ENCODE results near the gene ZNF785. TPM values are rescaled to one million over a fixed set of nuclear protein-coding genes. Genes with fewer than 3 reads are reported as not detected.
"Not testable (repeated sequence)": the region's sequence is repeated elsewhere in the genome, so short reads cannot be mapped to it uniquely, and the experiment has no call there.

Gene ZNF785
- total RNA-seq, 1 experiment from 2014 or later, result 12.8 TPM

DNA sequence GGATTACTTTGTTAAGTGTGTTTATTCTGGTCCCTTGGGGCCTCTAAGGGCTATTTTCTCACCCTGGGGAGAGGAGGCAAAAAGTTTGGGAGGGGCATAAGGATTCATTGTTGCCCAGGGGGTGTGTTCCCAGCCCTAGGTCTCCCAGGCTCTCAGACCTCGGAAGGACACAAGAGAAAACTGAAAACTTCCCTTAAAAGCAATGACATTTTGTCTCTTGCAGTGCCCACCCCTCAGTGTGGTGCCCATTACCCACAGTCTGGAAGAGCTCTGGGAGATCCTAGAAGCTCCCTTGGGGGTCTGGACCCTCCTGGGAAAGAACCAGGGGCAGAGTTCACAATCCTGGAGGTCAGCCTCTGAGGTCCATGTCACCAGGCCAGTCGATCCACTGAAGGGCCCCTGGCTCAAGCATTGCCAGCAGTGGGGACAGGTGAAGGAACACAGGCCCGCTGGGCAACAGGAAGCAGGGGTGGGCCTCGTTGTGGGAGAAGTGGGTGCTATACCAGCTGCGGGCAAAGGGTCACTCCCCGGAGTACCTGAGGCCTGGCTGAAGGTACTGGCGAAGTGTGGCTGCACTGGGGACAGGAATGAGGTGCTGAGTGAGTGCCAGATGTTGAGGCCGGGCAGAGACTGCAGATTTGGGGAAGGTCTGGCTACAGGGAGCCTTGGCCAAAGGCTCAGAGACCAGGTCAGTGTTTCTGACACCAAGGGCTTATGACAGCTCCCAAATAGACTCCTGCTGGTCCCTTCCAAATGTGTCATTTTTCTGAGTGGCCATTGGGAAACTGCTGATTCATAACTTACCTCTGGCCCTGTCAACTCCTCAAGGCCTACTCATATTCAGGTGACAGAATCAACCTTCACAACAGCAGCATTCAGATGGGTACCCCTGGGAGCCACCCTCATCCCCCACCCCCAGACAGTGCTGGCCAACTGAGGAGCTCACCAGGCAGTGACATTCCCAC lies 46.2 kb downstream of the ZNF785 start:
- CTCF ChIA-PET, result interaction anchor here (0.6 to 1.7 kb wide), 2 partner anchors 78 to 90 kb away, joined by 3 to 7 read pairs; no protein-coding TSS in a partner anchor
- Mint-ChIP-seq H3K9me3 (ENCODE audit: unreplicated experiment) (no peaks in the 10 kb centered on the region), H3K4me1 (ENCODE audit: insufficient read depth, unreplicated experiment) (peaks cover 6% of the 10 kb centered on the region), H3K27ac (ENCODE audit: low read depth, unreplicated experiment) (no peak overlapping the region), H3K27me3 (ENCODE audit: insufficient read depth, unreplicated experiment) (no peaks in the 10 kb centered on the region), H3K36me3 (ENCODE audit: insufficient read depth, unreplicated experiment) (peaks cover 18% of the 10 kb centered on the region), H3K4me3 (ENCODE audit: unreplicated experiment) (no peak overlapping the region)
- no peak for DNase-seq (ENCODE audit: unreplicated experiment)
- intact Hi-C loops (cut with micrococcal nuclease), result no loop called here
- TF ChIP-seq, protein P1, sequence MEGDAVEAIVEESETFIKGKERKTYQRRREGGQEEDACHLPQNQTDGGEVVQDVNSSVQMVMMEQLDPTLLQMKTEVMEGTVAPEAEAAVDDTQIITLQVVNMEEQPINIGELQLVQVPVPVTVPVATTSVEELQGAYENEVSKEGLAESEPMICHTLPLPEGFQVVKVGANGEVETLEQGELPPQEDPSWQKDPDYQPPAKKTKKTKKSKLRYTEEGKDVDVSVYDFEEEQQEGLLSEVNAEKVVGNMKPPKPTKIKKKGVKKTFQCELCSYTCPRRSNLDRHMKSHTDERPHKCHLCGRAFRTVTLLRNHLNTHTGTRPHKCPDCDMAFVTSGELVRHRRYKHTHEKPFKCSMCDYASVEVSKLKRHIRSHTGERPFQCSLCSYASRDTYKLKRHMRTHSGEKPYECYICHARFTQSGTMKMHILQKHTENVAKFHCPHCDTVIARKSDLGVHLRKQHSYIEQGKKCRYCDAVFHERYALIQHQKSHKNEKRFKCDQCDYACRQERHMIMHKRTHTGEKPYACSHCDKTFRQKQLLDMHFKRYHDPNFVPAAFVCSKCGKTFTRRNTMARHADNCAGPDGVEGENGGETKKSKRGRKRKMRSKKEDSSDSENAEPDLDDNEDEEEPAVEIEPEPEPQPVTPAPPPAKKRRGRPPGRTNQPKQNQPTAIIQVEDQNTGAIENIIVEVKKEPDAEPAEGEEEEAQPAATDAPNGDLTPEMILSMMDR (IDR thresholded peaks at IDR 0.05; ENCODE audit: unreplicated experiment), result no peak
- BruUV-seq (replicated peaks), result no TSS peak
- POLR2A ChIA-PET, result interaction anchor here (1.1 kb wide), 1 partner anchor 11 kb away, joined by 4 read pairs; no protein-coding TSS in a partner anchor

DNA sequence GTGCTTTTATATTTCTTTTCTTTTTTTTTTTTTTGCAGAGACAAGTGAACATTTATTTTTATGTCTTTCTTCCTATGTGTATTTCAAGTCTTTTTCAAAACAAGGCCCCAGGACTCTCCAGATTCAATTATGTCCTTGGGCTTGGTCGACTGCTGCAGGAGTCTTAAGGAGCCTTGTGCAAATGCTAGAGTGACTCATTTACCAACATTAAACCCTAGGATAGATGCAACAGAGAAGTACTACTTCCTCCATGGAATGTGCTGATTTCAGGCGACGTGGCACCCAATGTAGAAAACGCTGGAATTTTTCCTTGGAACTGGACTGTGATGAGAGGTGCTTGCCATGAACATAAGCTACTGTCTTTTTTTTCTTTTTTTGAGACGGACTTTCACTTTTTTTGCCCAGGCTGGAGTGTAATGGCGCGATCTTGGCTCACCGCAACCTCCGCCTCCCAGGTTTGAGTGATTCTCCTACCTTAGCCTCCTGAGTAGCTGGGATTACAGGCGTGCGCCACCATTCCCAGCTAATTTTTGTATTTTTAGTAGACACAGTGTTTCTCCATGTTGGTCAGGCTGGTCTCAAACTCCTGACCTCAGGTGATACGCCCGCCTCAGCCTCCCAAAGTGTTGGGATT lies 49.0 kb downstream of the ZNF785 start:
- ChIA-PET POLR2A (interaction anchor here (0.8 to 3.5 kb wide), 10 partner anchors 10 to 166 kb away, joined by 3 to 104 read pairs (median 14); partner anchors contain the start of genes DCTPP1, TBC1D10B, ZNF688 and ZNF764), CTCF (interaction anchor here (0.7 to 3.4 kb wide), 12 partner anchors 7 to 494 kb away, joined by 3 to 28 read pairs (median 5); partner anchors contain the start of genes DCTPP1, ZNF764 and ZNF785)
- H3K4me1 Mint-ChIP-seq (ENCODE audit: insufficient read depth, unreplicated experiment); DNase-seq (ENCODE audit: unreplicated experiment); BruUV-seq (replicated peaks); H3K27me3 Mint-ChIP-seq (ENCODE audit: insufficient read depth, unreplicated experiment); intact Hi-C loops (cut with micrococcal nuclease); H3K9me3 Mint-ChIP-seq (ENCODE audit: unreplicated experiment): not testable (repeated sequence)
- Mint-ChIP-seq H3K4me3 (ENCODE audit: unreplicated experiment) (peak overlapping the region; percentile 91), H3K36me3 (ENCODE audit: insufficient read depth, unreplicated experiment) (peaks cover 20% of the 10 kb centered on the region), H3K27ac (ENCODE audit: low read depth, unreplicated experiment) (peak overlapping the region; percentile 95)

DNA sequence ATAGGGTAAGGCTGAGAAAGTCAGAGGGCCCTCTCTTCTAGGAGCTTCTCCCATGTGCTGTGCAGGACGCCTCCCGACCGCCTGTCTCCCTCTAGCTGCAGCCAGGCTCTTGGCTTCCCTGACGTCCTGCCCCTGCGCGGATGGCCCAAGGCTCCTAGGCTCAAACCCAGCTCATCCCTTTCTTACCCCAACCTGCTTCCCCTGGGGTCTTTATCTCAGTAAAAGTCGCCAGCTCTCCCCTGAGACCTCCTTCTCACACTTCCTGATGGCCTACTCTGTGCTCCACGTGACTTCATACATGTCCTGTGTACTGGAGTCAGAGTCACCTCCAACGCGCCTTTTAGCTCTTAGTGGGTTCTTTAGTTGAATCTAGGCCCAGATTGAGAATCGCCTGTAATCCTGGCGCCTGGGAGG lies 49.7 kb downstream of the ZNF785 start:
- no TSS peak for BruUV-seq (replicated peaks)
- peaks cover 6% of the 10 kb centered on the region for H3K4me1 Mint-ChIP-seq (ENCODE audit: insufficient read depth, unreplicated experiment)
- no peaks in the 10 kb centered on the region for H3K9me3 Mint-ChIP-seq (ENCODE audit: unreplicated experiment)
- H3K27me3 Mint-ChIP-seq (ENCODE audit: insufficient read depth, unreplicated experiment), result no peaks in the 10 kb centered on the region
- intact Hi-C loops (cut with micrococcal nuclease), result loop anchor here (1.0 to 2.0 kb wide), 4 partner anchors 23 to 63 kb away; partner anchors contain the start of genes ZNF688, ZNF764 and ZNF785
- ChIA-PET POLR2A (interaction anchor here (0.6 to 3.5 kb wide), 26 partner anchors 9 to 500 kb away, joined by 3 to 104 read pairs (median 6); partner anchors contain the start of genes DCTPP1, FBRS, SEPHS2 and ZNF688), CTCF (interaction anchor here (0.6 to 3.4 kb wide), 21 partner anchors 8 to 493 kb away, joined by 3 to 28 read pairs (median 5); partner anchors contain the start of genes DCTPP1, ZNF764 and ZNF785)
- TF ChIP-seq, protein P1 (IDR thresholded peaks at IDR 0.05; ENCODE audit: unreplicated experiment), result peak; percentile 17
- H3K36me3 Mint-ChIP-seq (ENCODE audit: insufficient read depth, unreplicated experiment), result peaks cover 27% of the 10 kb centered on the region
- H3K27ac Mint-ChIP-seq (ENCODE audit: low read depth, unreplicated experiment), result peak overlapping the region; percentile 95
- H3K4me3 Mint-ChIP-seq (ENCODE audit: unreplicated experiment), result peak overlapping the region; percentile 91
- peak; percentile 49 for DNase-seq (ENCODE audit: unreplicated experiment)

DNA sequence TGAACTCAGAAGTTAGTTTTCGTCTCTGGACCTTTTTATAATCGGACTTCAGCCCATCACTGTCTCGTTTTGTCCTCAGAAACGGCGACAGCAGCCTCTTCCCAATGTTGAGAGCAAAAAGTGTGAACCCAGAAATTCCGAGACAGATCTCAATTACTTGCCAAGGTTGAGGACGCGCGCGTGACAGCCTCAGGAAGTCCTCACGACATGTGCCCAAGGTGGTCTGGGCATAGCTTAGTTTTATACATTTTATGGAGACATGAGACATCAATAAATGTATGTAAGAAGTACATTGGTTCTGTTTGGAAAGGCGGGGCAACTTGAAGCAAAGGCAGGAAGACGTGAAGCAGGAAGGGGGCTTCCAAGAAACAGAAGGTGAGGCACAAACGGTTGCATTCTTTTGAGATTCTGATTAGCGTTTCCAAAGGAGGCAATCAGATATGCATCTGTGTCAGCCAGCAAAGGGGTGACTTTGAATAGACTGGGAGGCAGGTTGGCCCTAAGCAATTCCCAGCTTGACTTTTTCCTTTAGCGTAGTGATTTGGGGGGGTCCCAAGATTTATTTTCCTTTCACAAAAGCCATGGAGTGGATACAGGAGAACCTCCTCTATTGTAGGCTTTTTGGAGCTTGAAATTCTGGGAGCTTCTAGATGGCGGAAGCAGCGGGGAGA lies 50.3 kb downstream of the ZNF785 start:
- intact Hi-C loops (cut with micrococcal nuclease), result loop anchor here (1.0 to 2.0 kb wide), 4 partner anchors 23 to 64 kb away; partner anchors contain the start of genes ZNF688, ZNF764 and ZNF785
- POLR2A ChIA-PET, result interaction anchor here (0.6 to 3.5 kb wide), 31 partner anchors 8 to 500 kb away, joined by 3 to 104 read pairs (median 4); partner anchors contain the start of genes DCTPP1, FBRS, SEPHS2 and ZNF688
- peak overlapping the region; percentile 95 for H3K27ac Mint-ChIP-seq (ENCODE audit: low read depth, unreplicated experiment)
- CTCF ChIA-PET, result interaction anchor here (0.6 to 3.4 kb wide), 20 partner anchors 9 to 493 kb away, joined by 3 to 28 read pairs (median 5); partner anchors contain the start of genes DCTPP1 and ZNF764
- H3K4me1 Mint-ChIP-seq (ENCODE audit: insufficient read depth, unreplicated experiment), result peaks cover 6% of the 10 kb centered on the region
- peak overlapping the region; percentile 91 for H3K4me3 Mint-ChIP-seq (ENCODE audit: unreplicated experiment)
- DNase-seq (ENCODE audit: unreplicated experiment), result no peak
- no peaks in the 10 kb centered on the region for H3K9me3 Mint-ChIP-seq (ENCODE audit: unreplicated experiment)
- H3K36me3 Mint-ChIP-seq (ENCODE audit: insufficient read depth, unreplicated experiment), result peaks cover 28% of the 10 kb centered on the region
- BruUV-seq (replicated peaks), result TSS peak; percentile 90
- no peaks in the 10 kb centered on the region for H3K27me3 Mint-ChIP-seq (ENCODE audit: insufficient read depth, unreplicated experiment)
- TF ChIP-seq, protein P1 (IDR thresholded peaks at IDR 0.05; ENCODE audit: unreplicated experiment), result no peak
